Trophoblast cell (in vitro differentiated cells and primary cell): ENCODE data around the gene GATA3.
"Not testable (repeated sequence)": the region's sequence is repeated elsewhere in the genome, so short reads cannot be mapped to it uniquely, and the experiment has no call there.

Source experiments
- DNase-seq, 2 donors: peaks; one replicate each; pipeline ENCODE4 v3.0.0-alpha.2; 2016
- H2AFZ ChIP-seq: 2 replicates; pipeline ENCODE4 v1.6.1; 2013; ENCODE audit warnings: low read length, moderate library complexity, mild to moderate bottlenecking; ENCODE audit not compliant: insufficient read depth, poor library complexity
- H2AK5ac ChIP-seq: 2 replicates; pipeline ENCODE4 v1.6.1; 2013; ENCODE audit warnings: mild to moderate bottlenecking, low read length
- H2BK120ac ChIP-seq: 2 replicates; pipeline ENCODE4 v1.6.1; 2013; ENCODE audit warnings: low read length, mild to moderate bottlenecking, moderate library complexity; ENCODE audit not compliant: insufficient read depth, poor library complexity
- H2BK12ac ChIP-seq: 2 replicates; pipeline ENCODE4 v1.6.1; 2013; ENCODE audit warnings: mild to moderate bottlenecking, low read length, moderate library complexity
- H2BK5ac ChIP-seq: 2 replicates; pipeline ENCODE4 v1.6.1; 2013; ENCODE audit warnings: low read length, low read depth, moderate library complexity, mild to moderate bottlenecking; ENCODE audit not compliant: poor library complexity
- H3K14ac ChIP-seq: 2 replicates; pipeline ENCODE4 v1.6.1; 2013; ENCODE audit warnings: mild to moderate bottlenecking, low read length
- H3K18ac ChIP-seq: 2 replicates; pipeline ENCODE4 v1.6.1; 2013; ENCODE audit warnings: mild to moderate bottlenecking, low read length
- H3K23ac ChIP-seq: 2 replicates; pipeline ENCODE4 v1.6.1; 2013; ENCODE audit warnings: low read length
- H3K27ac ChIP-seq: 2 replicates; pipeline ENCODE4 v1.5.1; 2013; ENCODE audit warnings: low read depth, mild to moderate bottlenecking, inconsistent platforms, low read length, moderate library complexity
- H3K27me3 ChIP-seq: 2 replicates; pipeline ENCODE4 v1.6.1; 2013; ENCODE audit warnings: inconsistent platforms, mild to moderate bottlenecking, low read length, moderate library complexity; ENCODE audit not compliant: insufficient read depth
- H3K36me3 ChIP-seq, 2 experiments: 1 replicate in 1 of 2; 2 replicates in 1 of 2; pipeline ENCODE4 v1.6.1; 2013; ENCODE audit warnings: low read length in 2 of 2, mild to moderate bottlenecking in 2 of 2, moderate library complexity in 1 of 2; ENCODE audit not compliant: insufficient read depth in 2 of 2, control insufficient read depth in 1 of 2
- H3K4ac ChIP-seq: 2 replicates; pipeline ENCODE4 v1.6.1; 2013; ENCODE audit warnings: low read depth, mild to moderate bottlenecking, low read length, moderate library complexity
- H3K4me1 ChIP-seq, 2 experiments: 1 replicate in 1 of 2; 2 replicates in 1 of 2; pipeline ENCODE4 v1.6.1; 2013; ENCODE audit warnings: low read length in 2 of 2, mild to moderate bottlenecking in 2 of 2, moderate library complexity in 1 of 2; ENCODE audit not compliant: insufficient read depth in 2 of 2, control insufficient read depth in 1 of 2
- H3K4me2 ChIP-seq: 2 replicates; pipeline ENCODE4 v1.6.1; 2013; ENCODE audit warnings: inconsistent platforms, mild to moderate bottlenecking, low read length, moderate library complexity
- H3K4me3 ChIP-seq: 2 replicates; pipeline ENCODE4 v1.5.1; 2013; ENCODE audit warnings: mild to moderate bottlenecking, low read depth, low read length, inconsistent platforms
- H3K79me1 ChIP-seq: one replicate; pipeline ENCODE4 v1.6.1; 2013; ENCODE audit warnings: low read length
- H3K79me2 ChIP-seq: 2 replicates; pipeline ENCODE4 v1.6.1; 2013; ENCODE audit warnings: low read length, mild to moderate bottlenecking; ENCODE audit not compliant: control insufficient read depth, insufficient read depth, poor library complexity
- H3K9ac ChIP-seq: 2 replicates; pipeline ENCODE4 v1.6.1; 2013; ENCODE audit warnings: mild to moderate bottlenecking, low read length
- H3K9me3 ChIP-seq: 2 replicates; pipeline ENCODE4 v1.6.1; 2013; ENCODE audit warnings: low read depth, mild to moderate bottlenecking, control low read depth, inconsistent platforms, low read length; ENCODE audit not compliant: insufficient read depth
- H4K12ac ChIP-seq: 2 replicates; pipeline ENCODE4 v1.6.1; 2013; ENCODE audit warnings: low read depth, mild to moderate bottlenecking, low read length, moderate library complexity
- H4K8ac ChIP-seq: 2 replicates; pipeline ENCODE4 v1.6.1; 2013; ENCODE audit warnings: low read depth, mild to moderate bottlenecking, low read length, moderate library complexity
- H4K91ac ChIP-seq: one replicate; pipeline ENCODE4 v1.6.1; 2013; ENCODE audit warnings: low read depth, mild to moderate bottlenecking, low read length, moderate library complexity
- WGBS: extraction: QIAGEN DNeasy Blood & Tissue Kit; methylation state at CpG from one replicate; pipeline ENCODE4 v1.1.7; 2013; ENCODE audit warnings: missing lambda C conversion rate; ENCODE audit not compliant: insufficient read length, insufficient coverage; ENCODE audit errors: extremely low coverage; 5-methylcytosine and 5-hydroxymethylcytosine counted together

The GATA3 gene

GRCh38 chr10:8023851-8024250 lies 30.6 kb upstream of the GATA3 start:
- Histone ChIP-seq H3K14ac (no peak overlapping the region), H3K79me1 (no peaks in the 10 kb centered on the region), H2BK120ac (no peak overlapping the region), H3K36me3 (no peaks in the 10 kb centered on the region), H3K4ac (no peak overlapping the region), H3K18ac (no peak overlapping the region), H3K79me2 (no peaks in the 10 kb centered on the region), H2AFZ (no peak overlapping the region), H2BK5ac (no peak overlapping the region), H3K9me3 (no peaks in the 10 kb centered on the region), H3K9ac (no peak overlapping the region), H2BK12ac (no peak overlapping the region), H3K4me2 (no peak overlapping the region), H4K91ac (no peak overlapping the region), H4K8ac (no peak overlapping the region), H3K4me1 (no peaks in the 10 kb centered on the region), H3K27me3 (no peaks in the 10 kb centered on the region), H3K23ac (no peak overlapping the region), H2AK5ac (no peak overlapping the region), H3K4me3 (no peak overlapping the region), H4K12ac (no peak overlapping the region), H3K27ac (no peak overlapping the region)
- no CpG with 5 or more reads among the region's 2 CpGs for WGBS
- no peak for DNase-seq

- H4K12ac ChIP-seq, result no peak overlapping the region
- H3K23ac ChIP-seq, result no peak overlapping the region
- no peak overlapping the region for H3K4me3 ChIP-seq
- no peak overlapping the region for H3K9ac ChIP-seq
- H3K79me1 ChIP-seq, result no peaks in the 10 kb centered on the region
- peak in 1 of 2 donors; percentile 62 for DNase-seq
- H4K8ac ChIP-seq, result no peak overlapping the region
- H3K18ac ChIP-seq, result no peak overlapping the region
- no peak overlapping the region for H4K91ac ChIP-seq
- no peak overlapping the region for H2AK5ac ChIP-seq
- H3K9me3 ChIP-seq, result no peaks in the 10 kb centered on the region
- no peaks in the 10 kb centered on the region for H3K27me3 ChIP-seq
- no peaks in the 10 kb centered on the region for H3K79me2 ChIP-seq
- no peak overlapping the region for H3K4me2 ChIP-seq
- H2AFZ ChIP-seq, result no peak overlapping the region
- no peak overlapping the region for H2BK5ac ChIP-seq
- no peak overlapping the region for H2BK12ac ChIP-seq
- no peak overlapping the region for H3K4ac ChIP-seq
- no peaks in the 10 kb centered on the region for H3K4me1 ChIP-seq
- H2BK120ac ChIP-seq, result no peak overlapping the region
- WGBS, result no CpG with 5 or more reads among the region's 17 CpGs
- no peaks in the 10 kb centered on the region for H3K36me3 ChIP-seq
- no peak overlapping the region for H3K14ac ChIP-seq
- H3K27ac ChIP-seq, result no peak overlapping the region
Measured at GRCh38 chr10:8026349-8027259, 27.9 kb upstream of the GATA3 start.

DNA sequence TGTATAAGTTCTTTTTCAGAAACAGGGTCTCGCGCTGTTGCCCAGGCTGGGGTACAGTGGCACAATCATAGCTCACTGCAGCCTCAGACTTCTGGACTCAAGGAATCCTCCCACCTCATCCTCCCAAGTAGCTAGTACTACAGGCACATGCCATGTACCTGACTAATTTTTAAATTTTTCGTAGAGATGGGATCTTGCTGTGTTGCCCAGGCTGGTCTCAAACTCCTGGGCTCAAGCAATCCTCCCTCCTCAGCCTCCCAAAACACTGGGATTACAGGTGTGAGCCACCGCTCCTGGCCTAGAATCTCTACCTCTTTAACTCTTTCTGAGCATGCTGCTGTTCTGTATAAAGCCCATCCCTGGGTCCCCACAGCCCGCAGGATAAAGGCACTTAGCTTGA lies 23.3 kb upstream of the GATA3 start:
- peak in 1 of 2 donors; percentile 42 for DNase-seq
- not testable (repeated sequence) for H3K9ac ChIP-seq, H4K8ac ChIP-seq, H3K79me2 ChIP-seq, H4K91ac ChIP-seq, H2BK12ac ChIP-seq, H2AFZ ChIP-seq, H3K4me2 ChIP-seq, H3K23ac ChIP-seq, H3K14ac ChIP-seq, H3K36me3 ChIP-seq, H2AK5ac ChIP-seq, H2BK120ac ChIP-seq, H3K18ac ChIP-seq, H3K27ac ChIP-seq, H3K4me3 ChIP-seq, H4K12ac ChIP-seq, H2BK5ac ChIP-seq, H3K9me3 ChIP-seq, H3K4ac ChIP-seq, H3K79me1 ChIP-seq
- WGBS, result no CpG with 5 or more reads among the region's 5 CpGs
- Histone ChIP-seq H3K4me1 (peaks cover 6 to 16% of the 10 kb centered on the region in 2 experiments), H3K27me3 (peaks cover 29% of the 10 kb centered on the region)

- Histone ChIP-seq H4K91ac (no peak overlapping the region), H4K8ac (no peak overlapping the region), H3K36me3 (no peaks in the 10 kb centered on the region), H3K27ac (no peak overlapping the region), H3K18ac (no peak overlapping the region), H3K9me3 (peaks cover 2% of the 10 kb centered on the region), H3K79me2 (no peaks in the 10 kb centered on the region), H2BK120ac (no peak overlapping the region), H2AFZ (no peak overlapping the region), H3K23ac (no peak overlapping the region), H2AK5ac (no peak overlapping the region), H3K4ac (no peak overlapping the region), H3K27me3 (peaks cover 42% of the 10 kb centered on the region), H3K4me3 (no peak overlapping the region), H3K9ac (no peak overlapping the region), H3K4me2 (no peak overlapping the region), H3K14ac (no peak overlapping the region), H3K4me1 (peaks cover 12 to 20% of the 10 kb centered on the region in 2 experiments), H2BK5ac (no peak overlapping the region), H4K12ac (no peak overlapping the region), H3K79me1 (no peaks in the 10 kb centered on the region), H2BK12ac (no peak overlapping the region)
- WGBS, result no CpG with 5 or more reads among the region's 7 CpGs
- DNase-seq, result no peak
Measured at GRCh38 chr10:8032558-8032957, 21.9 kb upstream of the GATA3 start.
